ENCODE data around the gene USH2A. TPM values are rescaled to one million over a fixed set of nuclear protein-coding genes. Genes with fewer than 3 reads are reported as not detected.

USH2A gene
- total RNA-seq, 1 experiment from 2014 or later, result not detected

DNA sequence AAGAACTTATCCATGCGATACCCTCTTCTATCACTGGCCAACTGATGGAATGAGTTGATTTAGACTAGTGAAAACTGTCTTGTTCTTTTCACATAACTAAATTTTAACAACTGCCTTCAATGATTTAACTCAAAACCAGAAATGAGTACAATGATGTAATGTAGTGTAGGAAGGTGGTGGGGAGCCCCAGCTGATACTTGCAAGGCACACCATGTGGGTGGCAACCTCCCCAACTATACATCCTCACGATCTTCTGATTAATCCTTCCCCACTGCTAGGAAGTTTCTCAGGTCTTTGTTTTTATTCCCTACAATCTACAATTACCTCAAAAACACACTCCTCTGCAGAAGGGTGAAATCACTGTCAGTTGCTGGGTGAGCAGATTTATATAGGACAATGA is 755.5 kb downstream of the USH2A start:
- no peak overlapping the region for H3K9ac ChIP-seq (ENCODE audit: low read length)
- H3K9me3 ChIP-seq (ENCODE audit: control insufficient read depth in 1 of 2, insufficient read depth in 1 of 2, low read depth in 1 of 2, low read length in 2 of 2), result no peaks in the 10 kb centered on the region
- POLR2A ChIA-PET, result no interaction called here
- no peaks in the 10 kb centered on the region for H3K4me1 ChIP-seq (ENCODE audit: control insufficient read depth in 1 of 2, insufficient read depth in 2 of 2, low read length in 2 of 2)
- ATAC-seq (no peak), DNase-seq (ENCODE audit: low read depth, low spot score) (no peak)
- H3K9me2 ChIP-seq (ENCODE audit: insufficient read depth), result no peaks in the 10 kb centered on the region
- H3K36me3 ChIP-seq (ENCODE audit: control insufficient read depth in 1 of 2, insufficient read depth in 2 of 2, low read length in 2 of 2), result no peaks in the 10 kb centered on the region
- intact Hi-C loops (cut with micrococcal nuclease), result no loop called here
- RAD21 ChIA-PET (ENCODE audit: low non-redundant PET in 1 of 2, low total read pairs in 2 of 2, uncharacterized antibody in 2 of 2, unreplicated experiment in 2 of 2), result no interaction called here
- H3K79me2 ChIP-seq (ENCODE audit: insufficient read depth, low read length), result no peaks in the 10 kb centered on the region
- no peak overlapping the region for H3K4me2 ChIP-seq (ENCODE audit: low read length)
- CTCF ChIA-PET, result no interaction called here
- H4K20me1 ChIP-seq (ENCODE audit: insufficient read depth), result no peaks in the 10 kb centered on the region
- H3K27ac ChIP-seq (ENCODE audit: low read depth, low read length), result no peak overlapping the region
- H3K4me3 ChIP-seq (replicated peaks in 1 of 2; ENCODE audit: low read depth in 1 of 2, low read length in 2 of 2), result no peak overlapping the region
- TF ChIP-seq SRF (IDR thresholded peaks at IDR 0.05; ENCODE audit: low read depth) (no peak), RAD21 (IDR thresholded peaks at IDR 0.05; ENCODE audit: low read depth) (no peak), SP1 (IDR thresholded peaks at IDR 0.05; ENCODE audit: low read depth) (no peak), FOSL1 (IDR thresholded peaks at IDR 0.05; ENCODE audit: low read depth) (no peak), TCF7L2 (IDR thresholded peaks at IDR 0.05; ENCODE audit: borderline replicate concordance, extremely low read depth, insufficient read depth, insufficient read length) (no peak), JUND (IDR thresholded peaks at IDR 0.05) (no peak), CTCF (IDR thresholded peaks at IDR 0.05 in 2 of 3, conservative IDR thresholded peaks at IDR 0.05 in 1 of 3; ENCODE audit: borderline replicate concordance in 1 of 3, insufficient read depth in 1 of 3, low read depth in 2 of 3, low read length in 2 of 3) (no peak)
- TF ChIP-seq, protein P1, sequence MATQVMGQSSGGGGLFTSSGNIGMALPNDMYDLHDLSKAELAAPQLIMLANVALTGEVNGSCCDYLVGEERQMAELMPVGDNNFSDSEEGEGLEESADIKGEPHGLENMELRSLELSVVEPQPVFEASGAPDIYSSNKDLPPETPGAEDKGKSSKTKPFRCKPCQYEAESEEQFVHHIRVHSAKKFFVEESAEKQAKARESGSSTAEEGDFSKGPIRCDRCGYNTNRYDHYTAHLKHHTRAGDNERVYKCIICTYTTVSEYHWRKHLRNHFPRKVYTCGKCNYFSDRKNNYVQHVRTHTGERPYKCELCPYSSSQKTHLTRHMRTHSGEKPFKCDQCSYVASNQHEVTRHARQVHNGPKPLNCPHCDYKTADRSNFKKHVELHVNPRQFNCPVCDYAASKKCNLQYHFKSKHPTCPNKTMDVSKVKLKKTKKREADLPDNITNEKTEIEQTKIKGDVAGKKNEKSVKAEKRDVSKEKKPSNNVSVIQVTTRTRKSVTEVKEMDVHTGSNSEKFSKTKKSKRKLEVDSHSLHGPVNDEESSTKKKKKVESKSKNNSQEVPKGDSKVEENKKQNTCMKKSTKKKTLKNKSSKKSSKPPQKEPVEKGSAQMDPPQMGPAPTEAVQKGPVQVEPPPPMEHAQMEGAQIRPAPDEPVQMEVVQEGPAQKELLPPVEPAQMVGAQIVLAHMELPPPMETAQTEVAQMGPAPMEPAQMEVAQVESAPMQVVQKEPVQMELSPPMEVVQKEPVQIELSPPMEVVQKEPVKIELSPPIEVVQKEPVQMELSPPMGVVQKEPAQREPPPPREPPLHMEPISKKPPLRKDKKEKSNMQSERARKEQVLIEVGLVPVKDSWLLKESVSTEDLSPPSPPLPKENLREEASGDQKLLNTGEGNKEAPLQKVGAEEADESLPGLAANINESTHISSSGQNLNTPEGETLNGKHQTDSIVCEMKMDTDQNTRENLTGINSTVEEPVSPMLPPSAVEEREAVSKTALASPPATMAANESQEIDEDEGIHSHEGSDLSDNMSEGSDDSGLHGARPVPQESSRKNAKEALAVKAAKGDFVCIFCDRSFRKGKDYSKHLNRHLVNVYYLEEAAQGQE (IDR thresholded peaks at IDR 0.05; ENCODE audit: low read depth), result no peak
- TF ChIP-seq, protein P2, sequence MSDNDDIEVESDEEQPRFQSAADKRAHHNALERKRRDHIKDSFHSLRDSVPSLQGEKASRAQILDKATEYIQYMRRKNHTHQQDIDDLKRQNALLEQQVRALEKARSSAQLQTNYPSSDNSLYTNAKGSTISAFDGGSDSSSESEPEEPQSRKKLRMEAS (IDR thresholded peaks at IDR 0.05), result no peak
- H2AFZ ChIP-seq (ENCODE audit: low read depth, low read length, poor library complexity, severe bottlenecking), result no peak overlapping the region
- BruUV-seq (replicated peaks), result no TSS peak
- H3K27me3 ChIP-seq (ENCODE audit: insufficient read depth, low read length), result peaks cover 9% of the 10 kb centered on the region

Measured in HCT116 (cell line).